HepG2 (cell line): ENCODE measurements around the gene SLC45A3. TPM values are rescaled to one million over a fixed set of nuclear protein-coding genes. Genes with fewer than 3 reads are reported as not detected.

Experiments used
- CEBPB ChIP-seq: IDR thresholded peaks from 2 replicates; pipeline ENCODE4 v1.6.1; 2011; ENCODE audit warnings: low read depth, low read length, improper control_type of control experiment, borderline replicate concordance
- ETV5 ChIP-seq: IDR thresholded peaks from 2 replicates; pipeline ENCODE4 v1.6.1; 2018; ENCODE audit warnings: missing biosample characterization, missing genetic modification reagents, inconsistent platforms, borderline replicate concordance
- GTF2F1 ChIP-seq: fragments of 150-350 bp; IDR thresholded peaks from 2 replicates; pipeline ENCODE4 v1.6.1; 2014; ENCODE audit warnings: low read length
- HDAC2 ChIP-seq: sonication (generic); formaldehyde crosslinking; IDR thresholded peaks from 2 replicates; pipeline ENCODE4 v1.4.0; 2020; ENCODE audit warnings: missing genetic modification reagents
- HNRNPL ChIP-seq: fragments of 200-400 bp; formaldehyde crosslinking; IDR thresholded peaks from 2 replicates; pipeline ENCODE4 v1.6.1; 2017; ENCODE audit warnings: mild to moderate bottlenecking, low read depth, low read length
- HOXA7 ChIP-seq: sonication (generic); formaldehyde crosslinking; IDR thresholded peaks from 2 replicates; pipeline ENCODE4 v1.8.1; 2022; ENCODE audit warnings: mild to moderate bottlenecking, missing genetic modification reagents, moderate library complexity
- LCORL ChIP-seq, 2 experiments: fragments of 450-650 bp in 1 of 2; sonication (generic) in 1 of 2; formaldehyde crosslinking in 1 of 2; IDR thresholded peaks; 2 replicates each; pipeline versions ENCODE4 v1.5.0 to v1.6.1; 2017 to 2020; ENCODE audit warnings: antibody characterized with exemption in 1 of 2, missing genetic modification reagents in 1 of 2
- NFRKB ChIP-seq: fragments of 450-650 bp; IDR thresholded peaks from 2 replicates; pipeline ENCODE4 v1.6.1; 2017
- NR2F1 ChIP-seq, 2 experiments: fragments of 450-650 bp in 1 of 2; formaldehyde crosslinking in 1 of 2; IDR thresholded peaks; 2 replicates each; pipeline versions ENCODE4 v1.5.0 to v1.6.1; 2016 to 2020; ENCODE audit warnings: mild to moderate bottlenecking in 1 of 2, missing compliant biosample characterization in 1 of 2, missing genetic modification reagents in 1 of 2, moderate library complexity in 1 of 2
- PHF8 ChIP-seq: sonication (generic); formaldehyde crosslinking; IDR thresholded peaks from 2 replicates; pipeline ENCODE4 v1.5.0; 2020; ENCODE audit warnings: missing genetic modification reagents
- RCOR2 ChIP-seq: IDR thresholded peaks from 2 replicates; pipeline ENCODE4 v1.6.1; 2016; ENCODE audit warnings: missing biosample characterization, missing genetic modification reagents
- SMYD3 ChIP-seq: sonication (generic); formaldehyde crosslinking; IDR thresholded peaks from 2 replicates; pipeline ENCODE4 v1.8.1; 2023; ENCODE audit warnings: mild to moderate bottlenecking, missing genetic modification reagents
- TOE1 ChIP-seq: sonication (generic); formaldehyde crosslinking; IDR thresholded peaks from 2 replicates; pipeline ENCODE4 v1.4.0; 2020; ENCODE audit warnings: mild to moderate bottlenecking, missing genetic modification reagents
- ZNF253 ChIP-seq: sonication (generic); formaldehyde crosslinking; IDR thresholded peaks from 2 replicates; pipeline ENCODE4 v1.8.0; 2022; ENCODE audit warnings: mild to moderate bottlenecking, missing genetic modification reagents, borderline replicate concordance
- ZNF292 ChIP-seq: sonication (generic); formaldehyde crosslinking; IDR thresholded peaks from 2 replicates; pipeline ENCODE4 v1.8.1; 2022; ENCODE audit warnings: mild to moderate bottlenecking, low read depth, missing genetic modification reagents, borderline replicate concordance
- ZNF317 ChIP-seq: sonication (generic); formaldehyde crosslinking; IDR thresholded peaks from 2 replicates; pipeline ENCODE4 v1.5.0; 2020; ENCODE audit warnings: mild to moderate bottlenecking, missing genetic modification reagents
- ZNF446 ChIP-seq: sonication (generic); formaldehyde crosslinking; IDR thresholded peaks from 2 replicates; pipeline ENCODE4 v1.5.0; 2020; ENCODE audit warnings: mild to moderate bottlenecking, missing genetic modification reagents
- ZNF558 ChIP-seq: sonication (generic); formaldehyde crosslinking; IDR thresholded peaks from 2 replicates; pipeline ENCODE4 v1.9.0; 2022; ENCODE audit warnings: mild to moderate bottlenecking, missing genetic modification reagents, borderline replicate concordance
- ZNF569 ChIP-seq: sonication (generic); formaldehyde crosslinking; IDR thresholded peaks from 2 replicates; pipeline ENCODE4 v1.5.0; 2020; ENCODE audit warnings: mild to moderate bottlenecking, missing genetic modification reagents, moderate library complexity, borderline replicate concordance
- polyA plus RNA-seq, 8 experiments: library from polyadenylated mRNA; depleted of rRNA in 3 of 8; stranded (reverse) in 7 of 8; unstranded in 1 of 8; fragments of >200 nt; fragmentation: Illumina TruSeq in 4 of 8; extraction: Trizol in 4 of 8; gene quantifications; 2 replicates each; pipeline versions ENCODE4 v1.2.1 to v1.2.3, GENCODE V29; 2011 to 2016; ENCODE audit warnings: low read depth in 4 of 8, missing spikeins in 1 of 8, mixed read lengths in 1 of 8; ENCODE audit not compliant: insufficient read depth in 1 of 8
- total RNA-seq, 5 experiments: library from RNA; depleted of rRNA; stranded (reverse); fragments of >200 nt; fragmentation: Illumina TruSeq; extraction: Trizol; gene quantifications; 2 replicates each; pipeline ENCODE4 v1.2.3, GENCODE V29; 2016; ENCODE audit warnings: low read depth in 1 of 5
- TF ChIP-seq, protein P1 (sequence below): fragments of 450-650 bp; IDR thresholded peaks from 2 replicates; pipeline ENCODE4 v1.6.1; 2017; ENCODE audit warnings: mild to moderate bottlenecking
- TF ChIP-seq, protein P2 (sequence below): sonication (generic); formaldehyde crosslinking; IDR thresholded peaks from 2 replicates; pipeline ENCODE4 v1.4.0; 2020; ENCODE audit warnings: missing genetic modification reagents
- TF ChIP-seq, protein P3 (sequence below): sonication (generic); formaldehyde crosslinking; IDR thresholded peaks from 2 replicates; pipeline ENCODE4 v1.9.0; 2021; ENCODE audit warnings: missing genetic modification reagents, borderline replicate concordance

Gene SLC45A3
- total and polyA plus RNA-seq, 2 of the 13 experiments (the other 11 are each of a cell fraction or from before 2014, with no cell fraction given), result 3.4 to 4.1 TPM

DNA sequence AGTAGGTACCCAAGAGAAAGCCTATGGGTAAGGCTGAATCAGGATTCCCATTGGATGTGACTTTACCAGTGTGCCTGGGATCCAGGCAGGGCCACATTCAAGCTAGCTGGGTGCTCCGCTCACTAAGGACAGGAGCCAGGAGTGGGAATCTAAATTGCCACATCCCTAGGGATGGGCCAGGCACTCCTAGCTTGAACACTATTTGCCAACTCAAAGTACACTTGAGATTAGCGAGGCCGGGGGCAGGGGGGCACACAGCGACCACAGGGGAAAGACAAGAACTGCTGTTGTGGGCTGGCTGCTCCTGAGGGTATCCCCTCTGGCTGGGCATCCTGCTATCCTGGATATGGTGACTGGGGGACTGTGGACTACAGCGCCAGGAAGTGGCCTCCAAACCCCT, 4.3 kb downstream of the SLC45A3 start (continued):
- TF ChIP-seq, protein P1, sequence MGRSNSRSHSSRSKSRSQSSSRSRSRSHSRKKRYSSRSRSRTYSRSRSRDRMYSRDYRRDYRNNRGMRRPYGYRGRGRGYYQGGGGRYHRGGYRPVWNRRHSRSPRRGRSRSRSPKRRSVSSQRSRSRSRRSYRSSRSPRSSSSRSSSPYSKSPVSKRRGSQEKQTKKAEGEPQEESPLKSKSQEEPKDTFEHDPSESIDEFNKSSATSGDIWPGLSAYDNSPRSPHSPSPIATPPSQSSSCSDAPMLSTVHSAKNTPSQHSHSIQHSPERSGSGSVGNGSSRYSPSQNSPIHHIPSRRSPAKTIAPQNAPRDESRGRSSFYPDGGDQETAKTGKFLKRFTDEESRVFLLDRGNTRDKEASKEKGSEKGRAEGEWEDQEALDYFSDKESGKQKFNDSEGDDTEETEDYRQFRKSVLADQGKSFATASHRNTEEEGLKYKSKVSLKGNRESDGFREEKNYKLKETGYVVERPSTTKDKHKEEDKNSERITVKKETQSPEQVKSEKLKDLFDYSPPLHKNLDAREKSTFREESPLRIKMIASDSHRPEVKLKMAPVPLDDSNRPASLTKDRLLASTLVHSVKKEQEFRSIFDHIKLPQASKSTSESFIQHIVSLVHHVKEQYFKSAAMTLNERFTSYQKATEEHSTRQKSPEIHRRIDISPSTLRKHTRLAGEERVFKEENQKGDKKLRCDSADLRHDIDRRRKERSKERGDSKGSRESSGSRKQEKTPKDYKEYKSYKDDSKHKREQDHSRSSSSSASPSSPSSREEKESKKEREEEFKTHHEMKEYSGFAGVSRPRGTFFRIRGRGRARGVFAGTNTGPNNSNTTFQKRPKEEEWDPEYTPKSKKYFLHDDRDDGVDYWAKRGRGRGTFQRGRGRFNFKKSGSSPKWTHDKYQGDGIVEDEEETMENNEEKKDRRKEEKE, result no peak
- no peak for TF ChIP-seq ZNF446
- TF ChIP-seq ZNF569 (CRISPR knock-in tag), result no peak
- TF ChIP-seq, protein P2, sequence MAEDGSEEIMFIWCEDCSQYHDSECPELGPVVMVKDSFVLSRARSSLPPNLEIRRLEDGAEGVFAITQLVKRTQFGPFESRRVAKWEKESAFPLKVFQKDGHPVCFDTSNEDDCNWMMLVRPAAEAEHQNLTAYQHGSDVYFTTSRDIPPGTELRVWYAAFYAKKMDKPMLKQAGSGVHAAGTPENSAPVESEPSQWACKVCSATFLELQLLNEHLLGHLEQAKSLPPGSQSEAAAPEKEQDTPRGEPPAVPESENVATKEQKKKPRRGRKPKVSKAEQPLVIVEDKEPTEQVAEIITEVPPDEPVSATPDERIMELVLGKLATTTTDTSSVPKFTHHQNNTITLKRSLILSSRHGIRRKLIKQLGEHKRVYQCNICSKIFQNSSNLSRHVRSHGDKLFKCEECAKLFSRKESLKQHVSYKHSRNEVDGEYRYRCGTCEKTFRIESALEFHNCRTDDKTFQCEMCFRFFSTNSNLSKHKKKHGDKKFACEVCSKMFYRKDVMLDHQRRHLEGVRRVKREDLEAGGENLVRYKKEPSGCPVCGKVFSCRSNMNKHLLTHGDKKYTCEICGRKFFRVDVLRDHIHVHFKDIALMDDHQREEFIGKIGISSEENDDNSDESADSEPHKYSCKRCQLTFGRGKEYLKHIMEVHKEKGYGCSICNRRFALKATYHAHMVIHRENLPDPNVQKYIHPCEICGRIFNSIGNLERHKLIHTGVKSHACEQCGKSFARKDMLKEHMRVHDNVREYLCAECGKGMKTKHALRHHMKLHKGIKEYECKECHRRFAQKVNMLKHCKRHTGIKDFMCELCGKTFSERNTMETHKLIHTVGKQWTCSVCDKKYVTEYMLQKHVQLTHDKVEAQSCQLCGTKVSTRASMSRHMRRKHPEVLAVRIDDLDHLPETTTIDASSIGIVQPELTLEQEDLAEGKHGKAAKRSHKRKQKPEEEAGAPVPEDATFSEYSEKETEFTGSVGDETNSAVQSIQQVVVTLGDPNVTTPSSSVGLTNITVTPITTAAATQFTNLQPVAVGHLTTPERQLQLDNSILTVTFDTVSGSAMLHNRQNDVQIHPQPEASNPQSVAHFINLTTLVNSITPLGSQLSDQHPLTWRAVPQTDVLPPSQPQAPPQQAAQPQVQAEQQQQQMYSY (CRISPR knock-in tag), result no peak
- 0 out of 2 replicates have a peak, but pooled peaks have one; percentile 38 for TF ChIP-seq TOE1 (CRISPR knock-in tag)
- peak; percentile 82 for TF ChIP-seq CEBPB
- TF ChIP-seq ZNF317 (CRISPR knock-in tag), result peak; percentile 72; the same call in 1 of the 2 replicates
- TF ChIP-seq HOXA7 (CRISPR knock-in tag), result no peak
- TF ChIP-seq PHF8 (CRISPR knock-in tag), result no peak; the same call in 1 of the 2 replicates
- peak; percentile 47; the same call in 1 of the 2 replicates for TF ChIP-seq ETV5 (CRISPR knock-in tag)
- no peak for TF ChIP-seq GTF2F1
- TF ChIP-seq ZNF558 (CRISPR knock-in tag), result peak; percentile 40; the same call in 1 of the 2 replicates
- no peak for TF ChIP-seq ZNF253 (CRISPR knock-in tag)
- TF ChIP-seq RCOR2, result peak; percentile 62
- TF ChIP-seq SMYD3 (CRISPR knock-in tag), result no peak
- peak; percentile 65; the same call in 1 of the 2 replicates for TF ChIP-seq ZNF292 (CRISPR knock-in tag)
- no peak for TF ChIP-seq NFRKB
- no peak for TF ChIP-seq LCORL (IDR thresholded peaks at IDR 0.05)
- peak; percentile 79 for TF ChIP-seq LCORL (CRISPR knock-in tag; IDR thresholded peaks at IDR 0.05)
- TF ChIP-seq, protein P3, sequence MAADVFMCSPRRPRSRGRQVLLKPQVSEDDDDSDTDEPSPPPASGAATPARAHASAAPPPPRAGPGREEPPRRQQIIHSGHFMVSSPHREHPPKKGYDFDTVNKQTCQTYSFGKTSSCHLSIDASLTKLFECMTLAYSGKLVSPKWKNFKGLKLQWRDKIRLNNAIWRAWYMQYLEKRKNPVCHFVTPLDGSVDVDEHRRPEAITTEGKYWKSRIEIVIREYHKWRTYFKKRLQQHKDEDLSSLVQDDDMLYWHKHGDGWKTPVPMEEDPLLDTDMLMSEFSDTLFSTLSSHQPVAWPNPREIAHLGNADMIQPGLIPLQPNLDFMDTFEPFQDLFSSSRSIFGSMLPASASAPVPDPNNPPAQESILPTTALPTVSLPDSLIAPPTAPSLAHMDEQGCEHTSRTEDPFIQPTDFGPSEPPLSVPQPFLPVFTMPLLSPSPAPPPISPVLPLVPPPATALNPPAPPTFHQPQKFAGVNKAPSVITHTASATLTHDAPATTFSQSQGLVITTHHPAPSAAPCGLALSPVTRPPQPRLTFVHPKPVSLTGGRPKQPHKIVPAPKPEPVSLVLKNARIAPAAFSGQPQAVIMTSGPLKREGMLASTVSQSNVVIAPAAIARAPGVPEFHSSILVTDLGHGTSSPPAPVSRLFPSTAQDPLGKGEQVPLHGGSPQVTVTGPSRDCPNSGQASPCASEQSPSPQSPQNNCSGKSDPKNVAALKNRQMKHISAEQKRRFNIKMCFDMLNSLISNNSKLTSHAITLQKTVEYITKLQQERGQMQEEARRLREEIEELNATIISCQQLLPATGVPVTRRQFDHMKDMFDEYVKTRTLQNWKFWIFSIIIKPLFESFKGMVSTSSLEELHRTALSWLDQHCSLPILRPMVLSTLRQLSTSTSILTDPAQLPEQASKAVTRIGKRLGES (CRISPR knock-in tag), result no peak
- TF ChIP-seq HNRNPL, result peak; percentile 76
- TF ChIP-seq NR2F1 (CRISPR knock-in tag; IDR thresholded peaks at IDR 0.05), result no peak
- TF ChIP-seq HDAC2 (CRISPR knock-in tag), result peak; percentile 84
